Heart left ventricle (tissue), 16 donors: ENCODE measurements around the gene FAM222A. TPM values are rescaled to one million over a fixed set of nuclear protein-coding genes. Genes with fewer than 3 reads are reported as not detected.

ENCODE experiments used
- ATAC-seq, 4 donors: fragments of 200-7000 bp; cut with Tn5 transposase; one replicate each; pipeline ENCODE4 v1.9.1; 2020 to 2022; ENCODE audit warnings: moderate library complexity in 4 of 4, mild to moderate bottlenecking in 3 of 4, moderate number of reproducible peaks in 1 of 4
- DNase-seq, 5 donors: peaks; one replicate each; pipeline ENCODE4 v3.0.0-alpha.2; 2020
- H3K27ac ChIP-seq, 12 donors: fragments of 200-600 bp; sonication (generic) in 4 of 12; one replicate each; pipeline versions ENCODE4 v1.5.0 to v1.8.0; 2016 to 2022; ENCODE audit warnings: mild to moderate bottlenecking in 2 of 12
- H3K27me3 ChIP-seq, 9 donors: fragments of 200-600 bp; sonication (generic) in 2 of 9; one replicate each; pipeline versions ENCODE4 v1.5.1 to v1.8.0; 2016 to 2022; ENCODE audit warnings: mild to moderate bottlenecking in 3 of 9
- H3K36me3 ChIP-seq, 9 donors: fragments of 200-600 bp; sonication (generic) in 2 of 9; one replicate each; pipeline versions ENCODE4 v1.5.0 to v1.8.0; 2018 to 2022; ENCODE audit warnings: mild to moderate bottlenecking in 2 of 9
- H3K4me1 ChIP-seq, 12 donors: fragments of 200-600 bp; sonication (generic) in 4 of 12; one replicate each; pipeline versions ENCODE4 v1.5.0 to v1.8.0; 2016 to 2022; ENCODE audit warnings: mild to moderate bottlenecking in 3 of 12
- H3K4me3 ChIP-seq, 12 donors: fragments of 200-600 bp; sonication (generic) in 4 of 12; one replicate each; pipeline versions ENCODE4 v1.5.0 to v1.8.0; 2017 to 2022; ENCODE audit warnings: mild to moderate bottlenecking in 9 of 12, moderate library complexity in 4 of 12
- H3K9me3 ChIP-seq, 12 donors: fragments of 200-600 bp; sonication (generic) in 4 of 12; one replicate each; pipeline versions ENCODE4 v1.5.0 to v1.8.0; 2016 to 2022; ENCODE audit warnings: mild to moderate bottlenecking in 1 of 12
- CTCF ChIP-seq, 12 donors: fragments of 200-600 bp; sonication (generic) in 4 of 12; IDR thresholded peaks; one replicate each; pipeline versions ENCODE4 v1.5.0 to v1.8.0; 2018 to 2022; ENCODE audit warnings: antibody characterized with exemption in 12 of 12, mild to moderate bottlenecking in 5 of 12
- POLR2A ChIP-seq, 2 donors: fragments of 450-650 bp; IDR thresholded peaks; one replicate each; pipeline ENCODE4 v1.6.1; 2017; ENCODE audit warnings: antibody characterized with exemption in 2 of 2, mild to moderate bottlenecking in 2 of 2, moderate library complexity in 2 of 2
- WGBS, 4 donors: extraction: QIAGEN DNeasy Blood & Tissue Kit in 2 of 4; methylation state at CpG; one replicate each; pipeline versions ENCODE4 v1.1.5 to v1.1.7; 2013 to 2018; 5-methylcytosine and 5-hydroxymethylcytosine counted together
- intact Hi-C, 10 donors: fragments of 100-400 bp; cut with DNase I; formaldehyde crosslinking; loops; one replicate each; pipeline versions ENCODE4 v1.11.1 to v1.14.2; 2022
- polyA plus RNA-seq, 2 donors: library from polyadenylated mRNA; stranded (reverse); fragments of 200-250 nt; gene quantifications; one replicate each; pipeline ENCODE4 v1.2.3, GENCODE V29; 2013
- total RNA-seq, 9 donors: library from RNA; depleted of rRNA in 2 of 9; stranded (reverse); fragments of >200 nt in 2 of 9; fragmentation: NEBNext Ultra II Directional in 3 of 9; extraction: Animal tissue kit (Norgen Biotek cat#: 25700) in 3 of 9; gene quantifications; one replicate each; pipeline versions ENCODE4 v1.1.0 to v1.2.4, GENCODE V29; 2016 to 2023
- donor health status: ischemic (EF 13 %, LVEDD 7.1; RV severe dilation, severe dysfunction).
- donor health status: healthy with polysubstance abuse.
- donor health status: DM: no; HTN: yes; CAD: no.
- donor health status: DM: no; HTN: no; CAD: no.
- donor health status: ischemic (EF 25% LVEDD 6.9; RV normal size, moderate dysfunction).
- donor health status: ischemic (EF 25% LVEDD 5.7; RV mildly dilated, moderate dysfunction).
- donor health status: healthy.
- donor health status: DM: yes; HTN: yes; CAD: no.
- donor health status: ischemic (EF 35%, LVEDD 5.7; RV mildly dilated, moderate dysfunction).
- donor health status: nonischemic (EF 11% LVEDD 7.7; RV severe dilation, severe dysfunction).
- donor health status: DM: yes; HTN: yes; CAD: no.
- donor health status: PGD.
- donor health status: ischemic (EF 29% LVEDD 5.4; RV normal size, mild dysfunction).
- donor health status: nonischemic (EF 23%, LVEDD 6.1; RV moderate dilation, normal function).

The FAM222A gene
- total and polyA plus RNA-seq, 11 donors, result 3.5 to 45.8 (median 10.2) TPM

GRCh38 chr12:109738209-109738608 lies 24.6 kb downstream of the FAM222A start:
- no peaks in the 10 kb centered on the region for H3K9me3 ChIP-seq
- peaks cover 0 to 26% (median 6%) of the 10 kb centered on the region in 12 donors for H3K4me1 ChIP-seq
- ATAC-seq, result no peak
- H3K36me3 ChIP-seq, result no peaks in the 10 kb centered on the region
- TF ChIP-seq POLR2A (IDR thresholded peaks at IDR 0.05), result no peak
- TF ChIP-seq CTCF (IDR thresholded peaks at IDR 0.05), result no peak
- intact Hi-C loops, result no loop called here
- 61 to 68% (median 65%) methylated on average over 3 to 4 of the region's 4 CpGs for WGBS, 4 donors
- H3K4me3 ChIP-seq, result no peak overlapping the region
- peak in 4 of 5 donors; percentile 2 to 17 (median 16) for DNase-seq
- no peak overlapping the region for H3K27ac ChIP-seq
- H3K27me3 ChIP-seq, result peaks cover 0 to 6% (median 0%) of the 10 kb centered on the region in 9 donors

GRCh38 chr12:109738878-109739665 lies 25.4 kb downstream of the FAM222A start:
- no peak overlapping the region for H3K27ac ChIP-seq
- no peak overlapping the region for H3K4me3 ChIP-seq
- DNase-seq (peak in 4 of 5 donors; percentile 1 to 16 (median 15)), ATAC-seq (no peak)
- TF ChIP-seq CTCF (IDR thresholded peaks at IDR 0.05) (no peak), POLR2A (IDR thresholded peaks at IDR 0.05) (no peak)
- H3K36me3 ChIP-seq, result no peaks in the 10 kb centered on the region
- peaks cover 0 to 26% (median 6%) of the 10 kb centered on the region in 12 donors for H3K4me1 ChIP-seq
- 88 to 100% (median 91%) methylated on average over 2 to 6 of the region's 6 CpGs for WGBS, 4 donors
- peaks cover 0 to under 1% (median 0%) of the 10 kb centered on the region in 9 donors for H3K27me3 ChIP-seq
- intact Hi-C loops, result no loop called here
- no peaks in the 10 kb centered on the region for H3K9me3 ChIP-seq

GRCh38 chr12:109739747-109740693 lies 26.4 kb downstream of the FAM222A start:
- DNase-seq (peak in 4 of 5 donors; percentile 6 to 33 (median 16)), ATAC-seq (no peak)
- 21 to 28% (median 22%) methylated on average over 18 of the region's 18 CpGs for WGBS, 4 donors
- no peaks in the 10 kb centered on the region for H3K27me3 ChIP-seq
- H3K9me3 ChIP-seq, result no peaks in the 10 kb centered on the region
- peaks cover 0 to 26% (median 4%) of the 10 kb centered on the region in 12 donors for H3K4me1 ChIP-seq
- no peak overlapping the region for H3K27ac ChIP-seq
- H3K36me3 ChIP-seq, result no peaks in the 10 kb centered on the region
- no peak overlapping the region for H3K4me3 ChIP-seq
- TF ChIP-seq POLR2A (IDR thresholded peaks at IDR 0.05) (no peak), CTCF (IDR thresholded peaks at IDR 0.05) (peak in 3 of 12 donors; percentile 29 to 37 (median 29))
- intact Hi-C loops, result no loop called here
